ENCODE data around the gene PML. TPM values are rescaled to one million over a fixed set of nuclear protein-coding genes. Genes with fewer than 3 reads are reported as not detected.

The PML gene
- total and polyA plus RNA-seq, 9 of the 15 experiments (the other 6 are each of a cell fraction or from before 2014, with no cell fraction given), result 5.0 to 50.7 (median 10.1) TPM

GRCh38 chr15:74038707-74039655 is 44.5 kb downstream of the PML start (continued):
- TF ChIP-seq GMEB1 (CRISPR knock-in tag; IDR thresholded peaks at IDR 0.05) (no peak), RFX7 (CRISPR knock-in tag; IDR thresholded peaks at IDR 0.05) (no peak), SOX6 (IDR thresholded peaks at IDR 0.05) (peak; percentile 46; the same call in 1 of the 2 replicates), MTA2 (IDR thresholded peaks at IDR 0.05; ENCODE audit: low read depth) (peak; percentile 48), ARID2 (IDR thresholded peaks at IDR 0.05) (no peak), STAT5A (IDR thresholded peaks at IDR 0.05; ENCODE audit: borderline replicate concordance, low read length) (peak; percentile 49; the same call in 1 of the 2 replicates), GATA2 (CRISPR knock-in tag; IDR thresholded peaks at IDR 0.05) (peak; percentile 33; the same call in 1 of the 2 replicates), ZNF133 (CRISPR knock-in tag; IDR thresholded peaks at IDR 0.05) (no peak), ZNF79 (CRISPR knock-in tag; IDR thresholded peaks at IDR 0.05; ENCODE audit: low read depth) (no peak), RCOR1 (IDR thresholded peaks at IDR 0.05; ENCODE audit: borderline replicate concordance in 1 of 2, low read depth in 2 of 2, low read length in 2 of 2) (peak in 1 of 2 experiments; percentile 26; a peak in 1 of 4 replicates), TCF7 (IDR thresholded peaks at IDR 0.05; ENCODE audit: borderline replicate concordance) (no peak), TEAD1 (CRISPR knock-in tag; IDR thresholded peaks at IDR 0.05) (no peak), NCOA1 (IDR thresholded peaks at IDR 0.05; ENCODE audit: low read depth) (no peak), ZNF696 (CRISPR knock-in tag; conservative IDR thresholded peaks at IDR 0.05) (no peak), NCOR1 (IDR thresholded peaks at IDR 0.05) (peak; percentile 80), HMBOX1 (IDR thresholded peaks at IDR 0.05) (no peak), KDM1A (IDR thresholded peaks at IDR 0.05) (peak in 1 of 2 experiments; percentile 33; a peak in 2 of 4 replicates), NCOA4 (IDR thresholded peaks at IDR 0.05; ENCODE audit: partially characterized antibody) (no peak), CBFA2T3 (IDR thresholded peaks at IDR 0.05) (peak; percentile 93), LEF1 (IDR thresholded peaks at IDR 0.05) (no peak)
- TF ChIP-seq, protein P1, sequence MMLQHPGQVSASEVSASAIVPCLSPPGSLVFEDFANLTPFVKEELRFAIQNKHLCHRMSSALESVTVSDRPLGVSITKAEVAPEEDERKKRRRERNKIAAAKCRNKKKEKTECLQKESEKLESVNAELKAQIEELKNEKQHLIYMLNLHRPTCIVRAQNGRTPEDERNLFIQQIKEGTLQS (IDR thresholded peaks at IDR 0.05), result no peak
- TF ChIP-seq, protein P1 (CRISPR knock-in tag; conservative IDR thresholded peaks at IDR 0.05), result no peak
- TF ChIP-seq, protein P2, sequence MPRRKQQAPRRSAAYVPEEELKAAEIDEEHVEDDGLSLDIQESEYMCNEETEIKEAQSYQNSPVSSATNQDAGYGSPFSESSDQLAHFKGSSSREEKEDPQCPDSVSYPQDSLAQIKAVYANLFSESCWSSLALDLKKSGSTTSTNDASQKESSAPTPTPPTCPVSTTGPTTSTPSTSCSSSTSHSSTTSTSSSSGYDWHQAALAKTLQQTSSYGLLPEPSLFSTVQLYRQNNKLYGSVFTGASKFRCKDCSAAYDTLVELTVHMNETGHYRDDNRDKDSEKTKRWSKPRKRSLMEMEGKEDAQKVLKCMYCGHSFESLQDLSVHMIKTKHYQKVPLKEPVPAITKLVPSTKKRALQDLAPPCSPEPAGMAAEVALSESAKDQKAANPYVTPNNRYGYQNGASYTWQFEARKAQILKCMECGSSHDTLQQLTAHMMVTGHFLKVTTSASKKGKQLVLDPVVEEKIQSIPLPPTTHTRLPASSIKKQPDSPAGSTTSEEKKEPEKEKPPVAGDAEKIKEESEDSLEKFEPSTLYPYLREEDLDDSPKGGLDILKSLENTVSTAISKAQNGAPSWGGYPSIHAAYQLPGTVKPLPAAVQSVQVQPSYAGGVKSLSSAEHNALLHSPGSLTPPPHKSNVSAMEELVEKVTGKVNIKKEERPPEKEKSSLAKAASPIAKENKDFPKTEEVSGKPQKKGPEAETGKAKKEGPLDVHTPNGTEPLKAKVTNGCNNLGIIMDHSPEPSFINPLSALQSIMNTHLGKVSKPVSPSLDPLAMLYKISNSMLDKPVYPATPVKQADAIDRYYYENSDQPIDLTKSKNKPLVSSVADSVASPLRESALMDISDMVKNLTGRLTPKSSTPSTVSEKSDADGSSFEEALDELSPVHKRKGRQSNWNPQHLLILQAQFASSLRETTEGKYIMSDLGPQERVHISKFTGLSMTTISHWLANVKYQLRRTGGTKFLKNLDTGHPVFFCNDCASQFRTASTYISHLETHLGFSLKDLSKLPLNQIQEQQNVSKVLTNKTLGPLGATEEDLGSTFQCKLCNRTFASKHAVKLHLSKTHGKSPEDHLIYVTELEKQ (CRISPR knock-in tag; IDR thresholded peaks at IDR 0.05), result no peak

Data from K562 (cell line).